ENCODE data around the gene SLC12A7.

Gene SLC12A7

GRCh38 chr5:1088726-1089125 is 23.1 kb downstream of the SLC12A7 start:
- Histone ChIP-seq H3K4me3 (ENCODE audit: low read depth, low read length) (no peak overlapping the region), H3K27me3 (ENCODE audit: insufficient read depth, low read length) (no peaks in the 10 kb centered on the region), H3K79me1 (ENCODE audit: low read length) (no peaks in the 10 kb centered on the region), H3K4me2 (ENCODE audit: low read length) (no peak overlapping the region), H3K4me1 (ENCODE audit: control insufficient read depth in 1 of 2, insufficient read depth in 2 of 2, low read length in 2 of 2) (no peaks in the 10 kb centered on the region), H3K18ac (ENCODE audit: low read length) (no peak overlapping the region), H3K14ac (ENCODE audit: low read length) (no peak overlapping the region), H2BK5ac (ENCODE audit: low read depth, low read length, poor library complexity) (no peak overlapping the region), H3K9ac (ENCODE audit: low read length) (no peak overlapping the region), H4K12ac (ENCODE audit: low read depth, low read length) (no peak overlapping the region), H3K4ac (ENCODE audit: low read depth, low read length) (no peak overlapping the region), H4K91ac (ENCODE audit: low read depth, low read length) (no peak overlapping the region), H3K36me3 (ENCODE audit: control insufficient read depth in 1 of 2, insufficient read depth in 2 of 2, low read length in 2 of 2) (peaks cover 0 to 15% of the 10 kb centered on the region in 2 experiments), H3K79me2 (ENCODE audit: control insufficient read depth, insufficient read depth, low read length, poor library complexity) (no peaks in the 10 kb centered on the region), H3K23ac (ENCODE audit: low read length) (no peak overlapping the region), H2AK5ac (ENCODE audit: low read length) (no peak overlapping the region), H3K27ac (ENCODE audit: low read depth, low read length) (no peak overlapping the region), H4K8ac (ENCODE audit: low read depth, low read length) (no peak overlapping the region), H2AFZ (ENCODE audit: insufficient read depth, low read length, poor library complexity) (no peak overlapping the region), H3K9me3 (ENCODE audit: insufficient read depth, low read depth, low read length) (no peaks in the 10 kb centered on the region), H2BK120ac (ENCODE audit: insufficient read depth, low read length, poor library complexity) (no peak overlapping the region), H2BK12ac (ENCODE audit: low read length) (no peak overlapping the region)
- WGBS (ENCODE audit: extremely low coverage, insufficient coverage, insufficient read length), result no CpG with 5 or more reads among the region's 30 CpGs
- DNase-seq, result no peak

- no peak overlapping the region for H4K12ac ChIP-seq (ENCODE audit: low read depth, low read length)
- H3K14ac ChIP-seq (ENCODE audit: low read length), result no peak overlapping the region
- H3K4me1 ChIP-seq (ENCODE audit: control insufficient read depth in 1 of 2, insufficient read depth in 2 of 2, low read length in 2 of 2), result no peaks in the 10 kb centered on the region
- H2AK5ac ChIP-seq (ENCODE audit: low read length), result no peak overlapping the region
- no peak overlapping the region for H3K9ac ChIP-seq (ENCODE audit: low read length)
- H3K36me3 ChIP-seq (ENCODE audit: control insufficient read depth in 1 of 2, insufficient read depth in 2 of 2, low read length in 2 of 2), result peaks cover 0 to 15% of the 10 kb centered on the region in 2 experiments
- no peak overlapping the region for H3K18ac ChIP-seq (ENCODE audit: low read length)
- H2BK12ac ChIP-seq (ENCODE audit: low read length), result no peak overlapping the region
- DNase-seq, result no peak
- no peak overlapping the region for H2BK120ac ChIP-seq (ENCODE audit: insufficient read depth, low read length, poor library complexity)
- H3K27me3 ChIP-seq (ENCODE audit: insufficient read depth, low read length), result no peaks in the 10 kb centered on the region
- H4K91ac ChIP-seq (ENCODE audit: low read depth, low read length), result no peak overlapping the region
- no peak overlapping the region for H2BK5ac ChIP-seq (ENCODE audit: low read depth, low read length, poor library complexity)
- H3K4ac ChIP-seq (ENCODE audit: low read depth, low read length), result no peak overlapping the region
- H3K27ac ChIP-seq (ENCODE audit: low read depth, low read length), result no peak overlapping the region
- no CpG with 5 or more reads among the region's 26 CpGs for WGBS (ENCODE audit: extremely low coverage, insufficient coverage, insufficient read length)
- no peak overlapping the region for H3K4me2 ChIP-seq (ENCODE audit: low read length)
- no peak overlapping the region for H3K23ac ChIP-seq (ENCODE audit: low read length)
- H3K79me2 ChIP-seq (ENCODE audit: control insufficient read depth, insufficient read depth, low read length, poor library complexity), result no peaks in the 10 kb centered on the region
- H4K8ac ChIP-seq (ENCODE audit: low read depth, low read length), result no peak overlapping the region
- no peak overlapping the region for H2AFZ ChIP-seq (ENCODE audit: insufficient read depth, low read length, poor library complexity)
- H3K9me3 ChIP-seq (ENCODE audit: insufficient read depth, low read depth, low read length), result no peaks in the 10 kb centered on the region
- H3K79me1 ChIP-seq (ENCODE audit: low read length), result no peaks in the 10 kb centered on the region
- H3K4me3 ChIP-seq (ENCODE audit: low read depth, low read length), result no peak overlapping the region
These were observed 23.8 kb downstream of the SLC12A7 start for GRCh38 chr5:1088031-1088430.

GRCh38 chr5:1087428-1087827 is 24.4 kb downstream of the SLC12A7 start:
- no peak overlapping the region for H4K12ac ChIP-seq (ENCODE audit: low read depth, low read length)
- no peak overlapping the region for H3K4me2 ChIP-seq (ENCODE audit: low read length)
- no peak overlapping the region for H3K18ac ChIP-seq (ENCODE audit: low read length)
- peaks cover 0 to 15% of the 10 kb centered on the region in 2 experiments for H3K36me3 ChIP-seq (ENCODE audit: control insufficient read depth in 1 of 2, insufficient read depth in 2 of 2, low read length in 2 of 2)
- H2BK5ac ChIP-seq (ENCODE audit: low read depth, low read length, poor library complexity), result no peak overlapping the region
- H2BK12ac ChIP-seq (ENCODE audit: low read length), result no peak overlapping the region
- H4K8ac ChIP-seq (ENCODE audit: low read depth, low read length), result no peak overlapping the region
- H3K79me1 ChIP-seq (ENCODE audit: low read length), result no peaks in the 10 kb centered on the region
- no peak overlapping the region for H3K14ac ChIP-seq (ENCODE audit: low read length)
- no peaks in the 10 kb centered on the region for H3K4me1 ChIP-seq (ENCODE audit: control insufficient read depth in 1 of 2, insufficient read depth in 2 of 2, low read length in 2 of 2)
- H2AK5ac ChIP-seq (ENCODE audit: low read length), result no peak overlapping the region
- H3K9ac ChIP-seq (ENCODE audit: low read length), result no peak overlapping the region
- no peak overlapping the region for H3K4me3 ChIP-seq (ENCODE audit: low read depth, low read length)
- no peaks in the 10 kb centered on the region for H3K79me2 ChIP-seq (ENCODE audit: control insufficient read depth, insufficient read depth, low read length, poor library complexity)
- no peak for DNase-seq
- no peaks in the 10 kb centered on the region for H3K27me3 ChIP-seq (ENCODE audit: insufficient read depth, low read length)
- H3K27ac ChIP-seq (ENCODE audit: low read depth, low read length), result no peak overlapping the region
- H3K9me3 ChIP-seq (ENCODE audit: insufficient read depth, low read depth, low read length), result no peaks in the 10 kb centered on the region
- no peak overlapping the region for H4K91ac ChIP-seq (ENCODE audit: low read depth, low read length)
- no peak overlapping the region for H2AFZ ChIP-seq (ENCODE audit: insufficient read depth, low read length, poor library complexity)
- 100% methylated on average over 1 of the region's 25 CpGs for WGBS (ENCODE audit: extremely low coverage, insufficient coverage, insufficient read length)
- H3K4ac ChIP-seq (ENCODE audit: low read depth, low read length), result no peak overlapping the region
- H3K23ac ChIP-seq (ENCODE audit: low read length), result no peak overlapping the region
- H2BK120ac ChIP-seq (ENCODE audit: insufficient read depth, low read length, poor library complexity), result no peak overlapping the region

GRCh38 chr5:1086871-1087270 is 25.0 kb downstream of the SLC12A7 start:
- Histone ChIP-seq H3K79me1 (ENCODE audit: low read length) (no peaks in the 10 kb centered on the region), H3K4me3 (ENCODE audit: low read depth, low read length) (no peak overlapping the region), H3K4me2 (ENCODE audit: low read length) (no peak overlapping the region), H3K18ac (ENCODE audit: low read length) (no peak overlapping the region), H3K9ac (ENCODE audit: low read length) (no peak overlapping the region), H4K12ac (ENCODE audit: low read depth, low read length) (no peak overlapping the region), H3K79me2 (ENCODE audit: control insufficient read depth, insufficient read depth, low read length, poor library complexity) (no peaks in the 10 kb centered on the region), H2AK5ac (ENCODE audit: low read length) (no peak overlapping the region), H2AFZ (ENCODE audit: insufficient read depth, low read length, poor library complexity) (no peak overlapping the region), H2BK5ac (ENCODE audit: low read depth, low read length, poor library complexity) (no peak overlapping the region), H3K9me3 (ENCODE audit: insufficient read depth, low read depth, low read length) (no peaks in the 10 kb centered on the region), H3K4me1 (ENCODE audit: control insufficient read depth in 1 of 2, insufficient read depth in 2 of 2, low read length in 2 of 2) (no peaks in the 10 kb centered on the region), H3K36me3 (ENCODE audit: control insufficient read depth in 1 of 2, insufficient read depth in 2 of 2, low read length in 2 of 2) (peaks cover 0 to 15% of the 10 kb centered on the region in 2 experiments), H4K91ac (ENCODE audit: low read depth, low read length) (no peak overlapping the region), H3K27ac (ENCODE audit: low read depth, low read length) (no peak overlapping the region), H3K4ac (ENCODE audit: low read depth, low read length) (no peak overlapping the region), H3K27me3 (ENCODE audit: insufficient read depth, low read length) (no peaks in the 10 kb centered on the region), H3K14ac (ENCODE audit: low read length) (no peak overlapping the region), H3K23ac (ENCODE audit: low read length) (no peak overlapping the region), H4K8ac (ENCODE audit: low read depth, low read length) (no peak overlapping the region), H2BK12ac (ENCODE audit: low read length) (no peak overlapping the region), H2BK120ac (ENCODE audit: insufficient read depth, low read length, poor library complexity) (no peak overlapping the region)
- no CpG with 5 or more reads among the region's 31 CpGs for WGBS (ENCODE audit: extremely low coverage, insufficient coverage, insufficient read length)
- DNase-seq, result no peak

All from trophoblast cell (in vitro differentiated cells and primary cell).